IPS-20b (cell line): Measurements from ENCODE around the gene BTBD8.

ENCODE experiments used
- H3K27ac ChIP-seq: one replicate; pipeline ENCODE4 v1.5.1; 2013; ENCODE audit warnings: low read length
- H3K27me3 ChIP-seq: 2 replicates; pipeline ENCODE4 v1.6.1; 2013; ENCODE audit warnings: mild to moderate bottlenecking, low read length, inconsistent platforms; ENCODE audit not compliant: insufficient read depth
- H3K36me3 ChIP-seq: 2 replicates; pipeline ENCODE4 v1.6.1; 2013; ENCODE audit warnings: low read depth, mild to moderate bottlenecking, inconsistent platforms, low read length, moderate library complexity; ENCODE audit not compliant: insufficient read depth
- H3K4me1 ChIP-seq: 2 replicates; pipeline ENCODE4 v1.6.1; 2013; ENCODE audit warnings: mild to moderate bottlenecking, control low read depth, inconsistent platforms, low read length, moderate library complexity; ENCODE audit not compliant: insufficient read depth
- H3K4me3 ChIP-seq: 2 replicates; pipeline ENCODE4 v1.5.1; 2013; ENCODE audit warnings: mild to moderate bottlenecking, low read length, inconsistent platforms
- H3K9ac ChIP-seq: 2 replicates; pipeline ENCODE4 v1.6.1; 2013; ENCODE audit warnings: low read depth, mild to moderate bottlenecking, inconsistent platforms, low read length, moderate library complexity
- H3K9me3 ChIP-seq: 2 replicates; pipeline ENCODE4 v1.6.1; 2013; ENCODE audit warnings: mild to moderate bottlenecking, low read depth, low read length, inconsistent platforms; ENCODE audit not compliant: insufficient read depth

Gene BTBD8

GRCh38 chr1:92203105-92203504 is 123.0 kb downstream of the BTBD8 start:
- Histone ChIP-seq H3K4me3 (no peak overlapping the region), H3K9ac (no peak overlapping the region), H3K27ac (no peak overlapping the region), H3K27me3 (no peaks in the 10 kb centered on the region), H3K9me3 (0 out of 2 replicates have a peak, but pooled peaks cover 2% of the 10 kb centered on the region), H3K36me3 (no peaks in the 10 kb centered on the region), H3K4me1 (no peaks in the 10 kb centered on the region)

GRCh38 chr1:92210701-92211100 is 130.6 kb downstream of the BTBD8 start:
- Histone ChIP-seq H3K4me3 (no peak overlapping the region), H3K9me3 (0 out of 2 replicates have a peak, but pooled peaks cover 2% of the 10 kb centered on the region), H3K27me3 (no peaks in the 10 kb centered on the region), H3K9ac (no peak overlapping the region), H3K27ac (no peak overlapping the region), H3K4me1 (no peaks in the 10 kb centered on the region; the same call in 1 of the 2 replicates), H3K36me3 (no peaks in the 10 kb centered on the region)

GRCh38 chr1:92211166-92211565 is 131.0 kb downstream of the BTBD8 start:
- Histone ChIP-seq H3K9me3 (0 out of 2 replicates have a peak, but pooled peaks cover 2% of the 10 kb centered on the region), H3K4me1 (no peaks in the 10 kb centered on the region; the same call in 1 of the 2 replicates), H3K36me3 (no peaks in the 10 kb centered on the region), H3K9ac (no peak overlapping the region), H3K27ac (no peak overlapping the region), H3K4me3 (no peak overlapping the region), H3K27me3 (no peaks in the 10 kb centered on the region)

GRCh38 chr1:92217721-92218120 is 137.6 kb downstream of the BTBD8 start, which contains the start of gene C1orf146:
Gene C1orf146, plus strand, starts transcription at chr1:92217915. Its CDS starts 13,506 bp downstream, at chr1:92231421.
- Histone ChIP-seq H3K4me1 (no peaks in the 10 kb centered on the region), H3K27ac (no peak within 1 kb of the TSS), H3K9me3 (no peaks in the 10 kb centered on the region), H3K36me3 (no peaks in the 10 kb centered on the region), H3K27me3 (no peaks in the 10 kb centered on the region), H3K4me3 (no peak within 1 kb of the TSS), H3K9ac (no peak within 1 kb of the TSS; the same call in 1 of the 2 replicates)

- Histone ChIP-seq H3K9me3 (no peaks in the 10 kb centered on the region), H3K27me3 (no peaks in the 10 kb centered on the region), H3K36me3 (no peaks in the 10 kb centered on the region), H3K9ac (no peak overlapping the region; the same call in 1 of the 2 replicates), H3K27ac (no peak overlapping the region), H3K4me1 (no peaks in the 10 kb centered on the region), H3K4me3 (no peak overlapping the region)
Observed at GRCh38 chr1:92218559-92218958, 138.4 kb downstream of the BTBD8 start.

- no peak overlapping the region for H3K9ac ChIP-seq
- H3K4me1 ChIP-seq: no peaks in the 10 kb centered on the region
- H3K9me3 ChIP-seq: no peaks in the 10 kb centered on the region
- H3K4me3 ChIP-seq: no peak overlapping the region
- H3K36me3 ChIP-seq: no peaks in the 10 kb centered on the region
- H3K27ac ChIP-seq: no peak overlapping the region
- H3K27me3 ChIP-seq: no peaks in the 10 kb centered on the region
Observed at GRCh38 chr1:92219028-92219427, 138.9 kb downstream of the BTBD8 start.

GRCh38 chr1:92228401-92228800 is 148.3 kb downstream of the BTBD8 start:
- Histone ChIP-seq H3K9me3 (no peaks in the 10 kb centered on the region), H3K9ac (no peak overlapping the region), H3K4me1 (no peaks in the 10 kb centered on the region), H3K27ac (no peak overlapping the region), H3K27me3 (no peaks in the 10 kb centered on the region), H3K4me3 (no peak overlapping the region), H3K36me3 (no peaks in the 10 kb centered on the region)

- Histone ChIP-seq H3K36me3 (no peaks in the 10 kb centered on the region), H3K4me1 (no peaks in the 10 kb centered on the region)
Observed at GRCh38 chr1:92230736-92231135, 150.6 kb downstream of the BTBD8 start.

More at GRCh38 chr1:92230736-92231135, 150.6 kb downstream of the BTBD8 start:
- no peaks in the 10 kb centered on the region for H3K27me3 ChIP-seq
- no peak overlapping the region for H3K9ac ChIP-seq
- H3K9me3 ChIP-seq: no peaks in the 10 kb centered on the region
- no peak overlapping the region for H3K27ac ChIP-seq
- H3K4me3 ChIP-seq: no peak overlapping the region
